ENCODE results near the gene CCDC28B. TPM values are rescaled to one million over a fixed set of nuclear protein-coding genes. Genes with fewer than 3 reads are reported as not detected.

CCDC28B gene
- total and polyA plus RNA-seq, 3 donors from 2014 or later: 55.3 to 105 (median 67.5) TPM

- TF ChIP-seq, protein P1, sequence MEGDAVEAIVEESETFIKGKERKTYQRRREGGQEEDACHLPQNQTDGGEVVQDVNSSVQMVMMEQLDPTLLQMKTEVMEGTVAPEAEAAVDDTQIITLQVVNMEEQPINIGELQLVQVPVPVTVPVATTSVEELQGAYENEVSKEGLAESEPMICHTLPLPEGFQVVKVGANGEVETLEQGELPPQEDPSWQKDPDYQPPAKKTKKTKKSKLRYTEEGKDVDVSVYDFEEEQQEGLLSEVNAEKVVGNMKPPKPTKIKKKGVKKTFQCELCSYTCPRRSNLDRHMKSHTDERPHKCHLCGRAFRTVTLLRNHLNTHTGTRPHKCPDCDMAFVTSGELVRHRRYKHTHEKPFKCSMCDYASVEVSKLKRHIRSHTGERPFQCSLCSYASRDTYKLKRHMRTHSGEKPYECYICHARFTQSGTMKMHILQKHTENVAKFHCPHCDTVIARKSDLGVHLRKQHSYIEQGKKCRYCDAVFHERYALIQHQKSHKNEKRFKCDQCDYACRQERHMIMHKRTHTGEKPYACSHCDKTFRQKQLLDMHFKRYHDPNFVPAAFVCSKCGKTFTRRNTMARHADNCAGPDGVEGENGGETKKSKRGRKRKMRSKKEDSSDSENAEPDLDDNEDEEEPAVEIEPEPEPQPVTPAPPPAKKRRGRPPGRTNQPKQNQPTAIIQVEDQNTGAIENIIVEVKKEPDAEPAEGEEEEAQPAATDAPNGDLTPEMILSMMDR (IDR thresholded peaks at IDR 0.05): no peak
- no peak for TF ChIP-seq POLR2A (IDR thresholded peaks at IDR 0.05)
- no peaks in the 10 kb centered on the region for H3K9me3 ChIP-seq
- intact Hi-C loops (cut with DNase I; ENCODE audit: low total_unique reads): loop anchor here (10.0 kb wide), 1 partner anchor 87 kb away; the partner anchor contains the start of gene MARCKSL1
- H3K27me3 ChIP-seq: no peaks in the 10 kb centered on the region
- H3K4me3 ChIP-seq: no peak overlapping the region
- peaks cover 40% of the 10 kb centered on the region for H3K4me1 ChIP-seq
- 64 to 81% methylated on average over 8 to 11 of the region's 12 CpGs for WGBS, 2 donors
- H3K36me3 ChIP-seq (ENCODE audit: low read depth, missing control alignments): no peaks in the 10 kb centered on the region
- H3K27ac ChIP-seq: peak overlapping the region; percentile 18 to 52
- no peak for DNase-seq
Observed at GRCh38 chr1:32247452-32247851, 47.1 kb downstream of the CCDC28B start.

- DNase-seq: peak; percentile 93
- no peak for TF ChIP-seq POLR2A (IDR thresholded peaks at IDR 0.05)
- TF ChIP-seq, protein P1 (IDR thresholded peaks at IDR 0.05): peak; percentile 29 to 77 (median 66)
- peaks cover 40% of the 10 kb centered on the region for H3K4me1 ChIP-seq
- no peaks in the 10 kb centered on the region for H3K9me3 ChIP-seq
- 11 to 13% methylated on average over 18 to 25 of the region's 31 CpGs for WGBS, 2 donors
- peak overlapping the region in 1 of 2 donors; percentile 27 for H3K4me3 ChIP-seq
- H3K27ac ChIP-seq: peak overlapping the region; percentile 18 to 52
- intact Hi-C loops (cut with DNase I; ENCODE audit: low total_unique reads): loop anchor here (10.0 kb wide), 1 partner anchor 87 kb away; the partner anchor contains the start of gene MARCKSL1
- H3K27me3 ChIP-seq: no peaks in the 10 kb centered on the region
- no peaks in the 10 kb centered on the region for H3K36me3 ChIP-seq (ENCODE audit: low read depth, missing control alignments)
Observed at GRCh38 chr1:32247983-32248889, 47.8 kb downstream of the CCDC28B start.

DNA sequence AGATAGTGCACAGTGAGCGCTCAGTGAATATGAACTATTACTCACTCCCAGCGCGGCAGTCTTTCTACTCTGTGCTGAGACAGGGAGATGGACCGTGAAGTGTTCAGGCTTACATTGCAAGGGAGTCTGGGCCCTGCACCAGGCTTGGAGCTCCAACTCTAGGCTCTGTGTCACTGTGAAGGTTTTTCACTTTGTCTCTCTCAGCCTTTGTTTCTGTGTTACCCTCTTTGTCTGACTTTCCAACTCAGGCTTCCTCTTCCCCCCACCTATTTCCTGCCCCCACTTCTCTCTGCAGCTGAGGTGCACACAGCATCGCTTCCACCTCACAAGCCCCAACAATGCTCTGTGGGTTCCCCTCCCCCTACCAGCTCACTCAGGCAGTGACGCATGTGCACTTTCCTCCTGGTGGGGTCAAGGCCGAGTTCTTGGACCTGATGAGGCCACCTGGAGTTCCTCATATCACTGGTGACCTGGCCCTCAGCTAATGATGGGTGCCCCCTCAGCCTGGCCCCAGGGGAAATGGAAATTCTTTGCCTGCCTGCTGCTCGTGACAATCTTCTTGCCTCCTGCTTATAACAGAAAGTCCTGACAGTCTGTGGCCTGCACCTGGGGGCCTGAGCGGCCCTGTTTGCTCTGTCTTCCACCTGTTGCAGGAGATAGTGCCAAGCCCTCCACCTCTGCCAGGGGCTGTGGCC lies 49.6 kb downstream of the CCDC28B start:
- peaks cover 40% of the 10 kb centered on the region for H3K4me1 ChIP-seq
- intact Hi-C loops (cut with DNase I; ENCODE audit: low total_unique reads): loop anchor here (10.0 kb wide), 1 partner anchor 85 kb away; the partner anchor contains the start of gene MARCKSL1
- no peaks in the 10 kb centered on the region for H3K27me3 ChIP-seq
- no peak for DNase-seq
- H3K27ac ChIP-seq: no peak overlapping the region
- TF ChIP-seq, protein P1 (IDR thresholded peaks at IDR 0.05): no peak
- TF ChIP-seq POLR2A (IDR thresholded peaks at IDR 0.05): no peak
- WGBS, 2 donors: 68 to 72% methylated on average over 8 to 9 of the region's 9 CpGs
- no peaks in the 10 kb centered on the region for H3K9me3 ChIP-seq
- no peak overlapping the region for H3K4me3 ChIP-seq
- H3K36me3 ChIP-seq (ENCODE audit: low read depth, missing control alignments): no peaks in the 10 kb centered on the region

DNA sequence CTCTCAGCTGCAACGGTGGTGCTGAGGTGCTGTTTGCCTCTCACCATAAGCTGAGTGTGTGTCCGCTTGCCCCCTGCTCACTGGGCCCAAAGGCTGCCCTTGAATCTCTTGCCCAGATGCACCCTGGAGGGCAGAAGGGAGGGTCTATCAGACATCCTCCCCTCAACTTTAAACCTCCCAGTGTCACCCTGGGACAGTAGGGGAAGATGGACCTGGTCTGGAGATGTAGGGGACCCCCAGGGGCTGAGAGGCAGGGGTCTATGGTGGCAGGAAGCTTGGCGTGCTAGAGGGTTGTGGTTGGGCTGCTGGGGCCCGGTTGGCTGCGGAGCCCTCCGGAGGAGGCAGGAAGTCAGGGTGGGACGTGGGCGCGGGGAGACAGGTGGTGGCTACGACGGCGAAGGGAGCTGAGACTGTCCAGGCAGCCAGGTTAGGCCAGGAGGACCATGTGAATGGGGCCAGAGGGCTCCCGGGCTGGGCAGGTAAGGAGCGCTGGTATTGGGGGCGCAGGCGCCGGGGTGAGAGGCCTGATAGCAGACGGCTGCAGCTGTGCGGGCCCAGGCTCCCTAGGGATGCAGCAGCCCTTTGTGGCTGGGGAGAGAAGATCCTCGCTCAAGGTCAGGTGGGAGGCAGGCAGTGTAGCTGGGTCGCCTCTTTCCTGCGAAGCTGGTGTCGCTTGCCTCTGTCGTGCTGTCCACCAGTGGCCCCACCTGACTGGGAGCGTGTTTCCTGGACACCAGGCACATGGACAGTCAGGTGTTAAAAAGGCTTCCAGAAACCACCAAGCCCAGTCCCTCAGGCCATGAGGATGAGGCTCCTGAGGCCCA lies 50.7 kb downstream of the CCDC28B start, which contains the start of gene LCK:
LCK (plus strand) TSS at position 373 of the 824 bp plus-strand sequence. CDS start 23,065 bp downstream, outside the sequence.
- H3K36me3 ChIP-seq (ENCODE audit: low read depth, missing control alignments): no peaks in the 10 kb centered on the region
- TF ChIP-seq POLR2A (IDR thresholded peaks at IDR 0.05): no peak
- TF ChIP-seq, protein P1 (IDR thresholded peaks at IDR 0.05): no peak
- H3K4me1 ChIP-seq: peaks cover 40% of the 10 kb centered on the region
- H3K4me3 ChIP-seq: no peak within 1 kb of the TSS
- H3K9me3 ChIP-seq: no peaks in the 10 kb centered on the region
- intact Hi-C loops (cut with DNase I; ENCODE audit: low total_unique reads): no loop called here
- H3K27ac ChIP-seq: peak within 1 kb of the TSS in 1 of 2 donors; percentile 26
- no peaks in the 10 kb centered on the region for H3K27me3 ChIP-seq
- 81 to 84% methylated on average over 17 to 25 of the region's 25 CpGs for WGBS, 2 donors
- DNase-seq: no peak

All from testis (tissue), 3 donors.